H9 (cell line): ENCODE data around the gene HSPA1L. TPM values are rescaled to one million over a fixed set of nuclear protein-coding genes. Genes with fewer than 3 reads are reported as not detected.
A peak's percentile ranks its signal among the peaks of the same experiment; 100 is the strongest.

ENCODE experiments used
- DNase-seq: peaks from one replicate; pipeline ENCODE4 v3.0.0-alpha.2; 2017
- H2AFZ ChIP-seq: one replicate; pipeline ENCODE4 v1.6.1; 2013; ENCODE audit warnings: mild to moderate bottlenecking, low read length, control low read depth, moderate library complexity
- H2AK5ac ChIP-seq: 2 replicates; pipeline ENCODE4 v1.6.1; 2013; ENCODE audit warnings: low read length, control low read depth, mixed read lengths; ENCODE audit not compliant: insufficient read length
- H2BK120ac ChIP-seq: one replicate; pipeline ENCODE4 v1.6.1; 2013; ENCODE audit warnings: low read depth, mild to moderate bottlenecking, low read length, control low read depth, inconsistent platforms; ENCODE audit not compliant: poor library complexity, severe bottlenecking
- H2BK12ac ChIP-seq: 2 replicates; pipeline ENCODE4 v1.6.1; 2013; ENCODE audit warnings: low read length, control low read depth, mixed read lengths, low read depth; ENCODE audit not compliant: insufficient read length
- H2BK15ac ChIP-seq: 2 replicates; pipeline ENCODE4 v1.6.1; 2013; ENCODE audit warnings: low read depth, low read length, control low read depth
- H2BK20ac ChIP-seq: one replicate; pipeline ENCODE4 v1.6.1; 2013; ENCODE audit warnings: low read depth, mild to moderate bottlenecking, low read length, control low read depth, inconsistent platforms; ENCODE audit not compliant: poor library complexity, severe bottlenecking
- H2BK5ac ChIP-seq: 2 replicates; pipeline ENCODE4 v1.6.1; 2013; ENCODE audit warnings: low read length, control low read depth, mixed read lengths; ENCODE audit not compliant: insufficient read length
- H3K14ac ChIP-seq: 2 replicates; pipeline ENCODE4 v1.6.1; 2013; ENCODE audit warnings: low read length, control low read depth; ENCODE audit not compliant: insufficient read depth
- H3K18ac ChIP-seq: 2 replicates; pipeline ENCODE4 v1.6.1; 2013; ENCODE audit warnings: low read depth, mild to moderate bottlenecking, mixed read lengths, low read length, control low read depth; ENCODE audit not compliant: insufficient read length
- H3K23ac ChIP-seq: 2 replicates; pipeline ENCODE4 v1.6.1; 2013; ENCODE audit warnings: low read length, control low read depth, mixed read lengths, low read depth; ENCODE audit not compliant: insufficient read length
- H3K23me2 ChIP-seq: 2 replicates; pipeline ENCODE4 v1.6.1; 2013; ENCODE audit warnings: low read depth, mild to moderate bottlenecking, mixed read lengths, low read length, control low read depth; ENCODE audit not compliant: insufficient read length, poor library complexity, severe bottlenecking
- H3K27ac ChIP-seq: 2 replicates; pipeline ENCODE4 v1.5.1; 2013; ENCODE audit warnings: low read length, control low read depth, mixed read lengths, low read depth; ENCODE audit not compliant: insufficient read length
- H3K27me3 ChIP-seq: 2 replicates; pipeline ENCODE4 v1.6.1; 2013; ENCODE audit warnings: low read length, control low read depth, inconsistent platforms; ENCODE audit not compliant: insufficient read depth
- H3K4ac ChIP-seq: 2 replicates; pipeline ENCODE4 v1.6.1; 2013; ENCODE audit warnings: low read depth, mild to moderate bottlenecking, control low read depth, inconsistent platforms, low read length, moderate library complexity
- H3K4me1 ChIP-seq: 2 replicates; pipeline ENCODE4 v1.6.1; 2013; ENCODE audit warnings: low read length, control low read depth, inconsistent platforms; ENCODE audit not compliant: insufficient read depth
- H3K4me2 ChIP-seq: 2 replicates; pipeline ENCODE4 v1.6.1; 2013; ENCODE audit warnings: low read length, control low read depth, mixed read lengths; ENCODE audit not compliant: insufficient read length, insufficient read depth
- H3K56ac ChIP-seq: 2 replicates; pipeline ENCODE4 v1.6.1; 2013; ENCODE audit warnings: low read depth, mild to moderate bottlenecking, mixed read lengths, low read length, control low read depth; ENCODE audit not compliant: insufficient read length
- H3K79me1 ChIP-seq: 2 replicates; pipeline ENCODE4 v1.6.1; 2013; ENCODE audit warnings: low read depth, mild to moderate bottlenecking, moderate library complexity, low read length, control low read depth, inconsistent platforms; ENCODE audit not compliant: insufficient read depth, poor library complexity, severe bottlenecking
- H3K79me2 ChIP-seq: 2 replicates; pipeline ENCODE4 v1.6.1; 2013; ENCODE audit warnings: low read length, control low read depth, inconsistent platforms; ENCODE audit not compliant: insufficient read depth
- H3K9ac ChIP-seq: 2 replicates; pipeline ENCODE4 v1.6.1; 2013; ENCODE audit warnings: low read length, control low read depth, mixed read lengths; ENCODE audit not compliant: insufficient read length; ENCODE audit errors: extremely low read depth
- H3K9me3 ChIP-seq: one replicate; pipeline ENCODE4 v1.6.1; 2013; ENCODE audit warnings: low read depth, low read length, inconsistent platforms; ENCODE audit not compliant: control insufficient read depth
- H3T11ph ChIP-seq: one replicate; pipeline ENCODE4 v1.6.1; 2013; ENCODE audit warnings: mild to moderate bottlenecking, low read length, control low read depth, inconsistent platforms
- H4K20me1 ChIP-seq: one replicate; pipeline ENCODE4 v1.6.1; 2013; ENCODE audit not compliant: control insufficient read depth, insufficient read length, insufficient read depth
- H4K5ac ChIP-seq: 2 replicates; pipeline ENCODE4 v1.6.1; 2013; ENCODE audit warnings: low read depth, mild to moderate bottlenecking, mixed read lengths, low read length, control low read depth; ENCODE audit not compliant: insufficient read length
- H4K8ac ChIP-seq: replicated peaks from 2 replicates; pipeline ENCODE4 v1.6.1; 2013; ENCODE audit warnings: low read length, control low read depth, mixed read lengths, low read depth; ENCODE audit not compliant: insufficient read length
- H4K91ac ChIP-seq: 2 replicates; pipeline ENCODE4 v1.6.1; 2013; ENCODE audit warnings: low read depth, mild to moderate bottlenecking, moderate library complexity, mixed read lengths, low read length, control low read depth; ENCODE audit not compliant: insufficient read length
- H3K27ac Mint-ChIP-seq, 3 experiments: 2 replicates in 2 of 3; 3 replicates in 1 of 3; pipeline ENCODE4 v1.8.0; 2020 to 2021; ENCODE audit warnings: mixed read lengths in 3 of 3, mild to moderate bottlenecking in 1 of 3, moderate library complexity in 1 of 3
- H3K27me3 Mint-ChIP-seq: 2 replicates; pipeline ENCODE4 v1.8.0; 2021; ENCODE audit warnings: low read depth, mild to moderate bottlenecking, moderate library complexity, mixed read lengths
- H3K36me3 Mint-ChIP-seq, 3 experiments: 2 replicates in 2 of 3; 3 replicates in 1 of 3; pipeline ENCODE4 v1.8.0; 2020 to 2021; ENCODE audit warnings: low read depth in 3 of 3, mixed read lengths in 3 of 3; ENCODE audit not compliant: insufficient read depth in 1 of 3
- H3K4me1 Mint-ChIP-seq, 2 experiments: 2 replicates each; pipeline ENCODE4 v1.8.0; 2020; ENCODE audit warnings: mixed read lengths in 2 of 2
- H3K4me3 Mint-ChIP-seq, 2 experiments: 2 replicates in 1 of 2; 3 replicates in 1 of 2; pipeline ENCODE4 v1.8.0; 2020 to 2021; ENCODE audit warnings: mild to moderate bottlenecking in 2 of 2, mixed read lengths in 2 of 2, moderate library complexity in 1 of 2
- H3K9me3 Mint-ChIP-seq, 2 experiments: 2 replicates in 1 of 2; 3 replicates in 1 of 2; pipeline ENCODE4 v1.8.0; 2020; ENCODE audit warnings: mild to moderate bottlenecking in 2 of 2, mixed read lengths in 2 of 2, moderate library complexity in 1 of 2
- WGBS: extraction: QIAGEN DNeasy Blood & Tissue Kit; methylation state at CpG from one replicate; pipeline ENCODE4 v1.1.7; 2013; ENCODE audit warnings: missing lambda C conversion rate, low lambda C conversion rate, mixed read lengths; ENCODE audit not compliant: insufficient read length; ENCODE audit errors: extremely low coverage; 5-methylcytosine and 5-hydroxymethylcytosine counted together
- total RNA-seq: library from RNA; stranded (reverse); gene quantifications from 2 replicates; pipeline ENCODE4 v1.2.1, GENCODE V29; 2021
- TF ChIP-seq, protein P1 (sequence below): fragments of 200-600 bp; sonication (generic); conservative IDR thresholded peaks from 3 replicates; pipeline ENCODE4 v1.8.0; 2021; ENCODE audit warnings: antibody characterized with exemption, mild to moderate bottlenecking

The HSPA1L gene
- total RNA-seq, 1 experiment from 2014 or later = 2.5 TPM

DNA sequence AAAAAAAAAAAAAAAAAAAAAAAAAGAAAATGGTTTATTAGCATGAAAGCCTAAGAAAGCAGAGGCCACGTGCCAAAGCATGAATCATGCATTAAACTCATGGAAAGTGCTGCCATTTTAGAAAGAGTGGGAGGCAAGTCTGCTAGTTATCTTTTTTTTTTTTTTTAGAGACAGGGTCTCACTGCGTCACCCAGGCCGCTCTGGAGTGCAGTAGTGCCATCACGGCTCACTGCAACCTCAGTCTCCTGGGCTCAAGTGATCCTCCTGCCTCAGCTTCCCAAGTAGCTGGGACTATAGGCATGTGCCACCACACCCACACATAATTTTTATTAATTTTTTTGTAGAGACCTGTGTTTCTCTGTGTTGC is 43.1 kb downstream of the HSPA1L start:
- no peaks in the 10 kb centered on the region for H3K9me3 ChIP-seq
- H3K23me2 ChIP-seq = no peaks in the 10 kb centered on the region
- H3K56ac ChIP-seq = no peak overlapping the region
- TF ChIP-seq, protein P1, sequence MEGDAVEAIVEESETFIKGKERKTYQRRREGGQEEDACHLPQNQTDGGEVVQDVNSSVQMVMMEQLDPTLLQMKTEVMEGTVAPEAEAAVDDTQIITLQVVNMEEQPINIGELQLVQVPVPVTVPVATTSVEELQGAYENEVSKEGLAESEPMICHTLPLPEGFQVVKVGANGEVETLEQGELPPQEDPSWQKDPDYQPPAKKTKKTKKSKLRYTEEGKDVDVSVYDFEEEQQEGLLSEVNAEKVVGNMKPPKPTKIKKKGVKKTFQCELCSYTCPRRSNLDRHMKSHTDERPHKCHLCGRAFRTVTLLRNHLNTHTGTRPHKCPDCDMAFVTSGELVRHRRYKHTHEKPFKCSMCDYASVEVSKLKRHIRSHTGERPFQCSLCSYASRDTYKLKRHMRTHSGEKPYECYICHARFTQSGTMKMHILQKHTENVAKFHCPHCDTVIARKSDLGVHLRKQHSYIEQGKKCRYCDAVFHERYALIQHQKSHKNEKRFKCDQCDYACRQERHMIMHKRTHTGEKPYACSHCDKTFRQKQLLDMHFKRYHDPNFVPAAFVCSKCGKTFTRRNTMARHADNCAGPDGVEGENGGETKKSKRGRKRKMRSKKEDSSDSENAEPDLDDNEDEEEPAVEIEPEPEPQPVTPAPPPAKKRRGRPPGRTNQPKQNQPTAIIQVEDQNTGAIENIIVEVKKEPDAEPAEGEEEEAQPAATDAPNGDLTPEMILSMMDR = no peak
- no peak overlapping the region for H3K18ac ChIP-seq
- no peak overlapping the region for H2BK120ac ChIP-seq
- no peak overlapping the region for H3K9ac ChIP-seq
- no peak overlapping the region for H2AFZ ChIP-seq
- H3K27me3 Mint-ChIP-seq = no peaks in the 10 kb centered on the region; the same call in 1 of the 2 replicates
- no peak overlapping the region for H3T11ph ChIP-seq
- H3K14ac ChIP-seq = no peak overlapping the region
- no peak overlapping the region for H2BK20ac ChIP-seq
- H2BK12ac ChIP-seq = no peak overlapping the region
- H3K79me2 ChIP-seq = no peaks in the 10 kb centered on the region
- H2BK15ac ChIP-seq = no peak overlapping the region
- peak overlapping the region in 1 of 3 experiments; percentile 59; a peak in 1 of 7 replicates for H3K27ac Mint-ChIP-seq
- H3K9me3 Mint-ChIP-seq = no peaks in the 10 kb centered on the region
- WGBS = no CpG with 5 or more reads among the region's 4 CpGs
- H4K91ac ChIP-seq = no peak overlapping the region
- no peaks in the 10 kb centered on the region for H3K79me1 ChIP-seq
- H3K4me3 Mint-ChIP-seq = no peak overlapping the region
- H3K4ac ChIP-seq = no peak overlapping the region
- no peak for DNase-seq
- H2BK5ac ChIP-seq = no peak overlapping the region
- H2AK5ac ChIP-seq = no peak overlapping the region
- H3K36me3 Mint-ChIP-seq = no peaks in the 10 kb centered on the region
- no peak overlapping the region for H3K23ac ChIP-seq
- no peak overlapping the region for H3K4me2 ChIP-seq
- H3K27me3 ChIP-seq = no peaks in the 10 kb centered on the region
- no peak overlapping the region for H4K5ac ChIP-seq
- H3K4me1 Mint-ChIP-seq = peaks cover 6 to 7% of the 10 kb centered on the region in 2 experiments; a peak in 3 of 4 replicates
- H4K20me1 ChIP-seq = no peaks in the 10 kb centered on the region
- no peaks in the 10 kb centered on the region for H3K4me1 ChIP-seq
- no peak overlapping the region for H4K8ac ChIP-seq
- H3K27ac ChIP-seq = no peak overlapping the region
